GM20431 (cell line): ENCODE results near the gene HEXB.
"Not testable (repeated sequence)": the region's sequence is repeated elsewhere in the genome, so short reads cannot be mapped to it uniquely, and the experiment has no call there.

Source experiments
- in situ Hi-C: fragments of 300-500 bp; cut with MseI, MboI; formaldehyde crosslinking; loops from one replicate; pipeline ENCODE4 v1.15.0; 2020; ENCODE audit warnings: low sequenced_read_pairs; ENCODE audit not compliant: unreplicated experiment

HEXB gene

DNA sequence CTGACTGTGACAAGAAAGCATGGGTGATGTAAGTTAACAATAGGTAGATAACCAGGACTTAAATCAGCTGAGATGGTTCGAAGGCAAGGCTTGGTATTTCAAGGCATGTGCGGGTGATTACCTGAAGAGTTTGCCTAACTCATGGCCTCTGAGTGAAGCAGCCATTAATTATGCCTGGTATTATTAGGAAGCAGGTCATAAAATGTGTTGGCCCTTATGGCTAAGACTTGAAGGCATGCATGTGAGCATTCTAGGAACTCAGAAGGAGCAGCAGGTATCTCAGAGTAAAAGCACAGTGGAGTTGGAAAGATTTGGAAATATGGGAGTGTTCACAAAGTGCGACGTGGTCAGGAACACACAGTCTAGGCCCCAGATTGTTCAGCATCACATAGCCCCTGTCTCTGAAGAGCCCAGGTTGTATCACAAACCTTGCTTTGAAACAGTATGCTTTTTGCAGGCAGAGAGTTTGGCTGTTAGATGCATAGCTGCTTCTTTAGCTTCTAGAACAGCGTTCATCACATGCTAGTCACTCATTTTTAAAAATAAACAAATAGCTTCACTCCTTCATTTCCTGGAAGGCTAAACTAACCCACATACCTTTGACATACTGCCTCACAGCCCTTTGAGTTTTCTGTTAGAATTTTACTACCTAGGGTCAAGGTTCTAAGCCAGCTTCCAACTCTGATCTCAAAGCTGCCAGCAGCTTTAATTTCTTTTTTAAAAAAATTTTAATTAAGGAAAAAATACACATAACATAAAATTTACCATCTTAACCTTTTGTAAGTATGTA lies 2.1 kb downstream of the HEXB start:
- in situ Hi-C loops: no loop called here

DNA sequence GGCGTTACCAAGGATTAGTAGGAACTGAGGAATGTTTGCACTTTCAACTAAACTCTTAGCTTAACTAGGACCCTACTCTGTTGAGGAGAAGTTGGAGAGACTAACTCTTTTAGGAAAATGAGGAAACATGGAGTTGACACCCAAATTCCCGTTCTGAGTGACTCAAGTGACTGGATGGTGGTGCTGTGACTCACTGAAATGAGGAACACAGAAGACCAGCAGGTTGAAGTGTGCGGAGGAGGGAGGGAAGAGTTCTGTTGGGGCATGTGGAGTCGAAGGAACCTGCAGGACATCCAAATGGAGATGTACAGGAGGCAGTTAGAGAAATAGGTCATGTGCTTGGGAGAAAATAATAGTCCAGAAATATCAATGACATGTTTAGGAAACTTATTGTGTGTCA lies 8.2 kb downstream of the HEXB start:
- in situ Hi-C loops: no loop called here

- in situ Hi-C loops: no loop called here
Measured at GRCh38 chr5:74717596-74717995, 32.6 kb downstream of the HEXB start.

GRCh38 chr5:74722271-74722670 lies 37.2 kb downstream of the HEXB start:
- in situ Hi-C loops: no loop called here

DNA sequence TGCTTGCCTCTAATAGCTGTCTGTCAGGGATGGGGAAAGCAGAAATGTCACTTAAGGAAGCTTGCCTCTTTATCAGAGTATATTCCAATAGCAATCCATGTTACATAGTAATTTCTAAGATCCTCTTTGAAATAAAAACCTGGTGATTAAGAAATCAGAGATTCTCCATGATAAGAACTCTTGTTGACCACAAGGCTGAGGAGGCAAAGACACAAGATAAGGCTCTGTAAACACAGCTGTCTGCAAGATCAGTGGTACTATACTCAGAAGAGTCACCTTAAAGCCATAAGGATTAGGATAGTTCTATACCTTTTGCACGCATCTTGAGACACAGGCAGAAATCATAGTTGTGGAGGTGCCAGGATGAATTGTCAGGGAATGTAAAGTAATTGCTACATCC lies 40.3 kb downstream of the HEXB start:
- in situ Hi-C loops: no loop called here

DNA sequence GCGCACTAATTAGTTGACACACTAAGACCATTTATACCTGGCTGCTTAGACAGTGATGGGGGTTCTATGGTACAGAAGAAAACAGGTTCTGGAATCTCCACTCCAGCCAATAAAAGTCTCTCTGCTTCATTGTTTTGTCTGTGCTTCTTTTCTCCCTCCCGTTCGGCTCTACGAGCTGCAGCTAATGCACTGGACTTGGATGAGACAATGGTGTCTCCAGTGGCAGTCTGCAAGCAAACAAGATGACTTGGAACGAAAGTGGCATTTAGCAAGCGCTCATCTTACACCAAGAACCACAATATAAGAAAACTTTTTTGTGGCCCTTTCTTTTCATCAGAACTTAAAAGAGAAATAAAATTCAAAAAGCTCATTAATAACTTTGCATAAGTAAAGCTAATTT lies 51.7 kb downstream of the HEXB start:
- in situ Hi-C loops: no loop called here

GRCh38 chr5:74738406-74738805 lies 53.4 kb downstream of the HEXB start:
- in situ Hi-C loops: no loop called here

DNA sequence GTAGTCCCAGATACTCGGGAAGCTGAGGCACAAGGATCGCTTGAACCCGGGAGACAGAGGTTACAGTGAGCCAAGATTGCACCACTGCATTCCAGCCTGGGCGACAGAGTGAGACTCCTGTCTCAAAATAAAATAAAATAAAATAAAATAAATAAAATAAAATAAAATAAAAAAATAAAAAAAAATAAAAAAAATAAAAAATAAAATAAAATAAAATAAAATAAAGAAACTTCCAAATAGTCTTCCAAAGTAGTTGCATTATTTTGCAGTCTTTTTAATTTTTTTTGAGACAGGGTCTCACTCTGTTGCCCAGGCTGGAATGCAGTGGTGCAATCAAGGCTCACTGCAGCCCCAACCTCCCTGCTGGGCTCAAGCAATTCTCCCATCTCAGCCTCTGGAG lies 63.7 kb downstream of the HEXB start:
- in situ Hi-C loops: not testable (repeated sequence)

GRCh38 chr5:74761241-74761640 lies 76.2 kb downstream of the HEXB start:
- in situ Hi-C loops: no loop called here

DNA sequence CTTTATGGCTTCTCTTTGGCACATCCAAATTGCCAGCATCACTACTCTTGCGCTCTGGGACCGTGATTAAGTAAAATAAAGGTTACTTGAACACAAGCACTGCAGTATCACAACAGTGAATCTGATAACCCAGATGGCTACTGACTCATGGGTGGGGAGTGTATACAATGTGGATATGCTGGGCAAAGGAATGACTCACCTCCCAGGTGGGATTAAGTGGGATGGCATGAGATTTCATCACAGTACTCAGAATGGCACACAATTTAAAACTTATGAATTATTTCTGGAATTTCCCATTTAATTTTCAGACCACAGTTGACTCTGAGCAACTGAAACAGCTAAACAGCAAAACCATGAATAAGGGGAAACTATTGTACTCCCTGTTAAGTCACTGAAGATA lies 77.6 kb downstream of the HEXB start:
- in situ Hi-C loops: no loop called here

- in situ Hi-C loops: no loop called here
Measured at GRCh38 chr5:74763504-74763903, 78.5 kb downstream of the HEXB start.

- in situ Hi-C loops: no loop called here
Measured at GRCh38 chr5:74765201-74765600, 80.2 kb downstream of the HEXB start.

GRCh38 chr5:74765929-74766328 lies 80.9 kb downstream of the HEXB start:
- in situ Hi-C loops: no loop called here

DNA sequence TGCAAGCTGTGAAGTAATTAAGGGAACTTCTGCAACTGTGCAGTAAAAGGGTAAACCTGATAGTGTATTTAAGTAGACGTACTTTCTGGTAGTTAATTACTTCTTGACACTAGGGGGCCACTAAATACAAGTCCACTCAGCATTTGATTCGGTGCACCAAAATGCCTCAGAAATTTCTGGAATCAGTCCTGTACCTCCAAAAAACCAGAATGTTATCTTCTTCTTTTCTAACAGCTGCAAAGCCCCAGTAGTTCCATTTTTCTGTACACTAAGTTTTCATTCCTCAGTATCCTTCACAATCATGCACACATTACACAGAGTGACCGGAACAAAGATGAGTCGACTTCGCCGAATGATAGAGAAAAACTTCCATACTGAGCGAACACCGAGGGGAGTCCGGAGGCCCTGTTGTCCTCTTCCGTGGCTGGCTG lies 81.4 kb downstream of the HEXB start:
- in situ Hi-C loops: no loop called here

DNA sequence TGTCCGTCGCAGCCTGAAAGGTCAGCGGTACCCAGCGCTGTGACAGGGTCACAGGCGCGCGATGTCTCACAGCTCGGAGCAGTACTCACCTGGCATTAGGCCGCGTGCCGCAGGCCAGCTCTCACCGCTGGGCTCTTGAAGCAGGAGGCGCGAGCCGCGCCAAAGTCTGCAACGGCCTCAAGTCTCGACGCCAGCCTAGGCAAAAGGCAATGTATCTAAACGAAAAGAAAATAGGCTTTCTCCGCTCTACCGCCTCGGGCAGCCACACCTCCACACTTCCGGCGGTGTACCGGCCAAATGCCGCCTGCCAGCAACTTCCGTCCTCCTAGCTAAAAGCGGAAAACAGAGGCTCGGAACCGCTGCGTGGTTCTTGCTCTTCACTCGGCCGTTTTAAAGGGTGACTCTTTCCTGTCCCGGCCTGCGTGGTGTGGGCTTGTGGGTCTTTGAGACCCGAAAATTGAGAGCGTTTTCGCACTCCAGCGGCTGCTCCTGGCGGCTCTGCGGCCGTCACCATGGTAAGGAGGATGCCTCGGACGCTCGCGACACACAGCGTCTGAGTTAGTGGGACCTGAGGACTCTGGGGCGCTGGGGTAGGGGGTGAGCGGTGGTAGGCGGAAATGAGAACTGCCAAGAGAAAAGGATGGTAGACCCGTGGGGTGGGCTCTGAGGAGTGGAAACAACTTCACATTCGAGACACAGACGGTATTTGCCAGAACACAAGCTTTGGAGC lies 82.0 kb downstream of the HEXB start, which contains the start of the genes GFM2 and NSA2:
TSS of gene GFM2 (minus strand) at position 269 of the 730 bp plus-strand sequence. CDS start 3,375 bp downstream, outside the sequence.
TSS of gene NSA2 (plus strand) at position 401 of the 730 bp plus-strand sequence. CDS start at position 513, 112 bp downstream.
- in situ Hi-C loops: no loop called here

DNA sequence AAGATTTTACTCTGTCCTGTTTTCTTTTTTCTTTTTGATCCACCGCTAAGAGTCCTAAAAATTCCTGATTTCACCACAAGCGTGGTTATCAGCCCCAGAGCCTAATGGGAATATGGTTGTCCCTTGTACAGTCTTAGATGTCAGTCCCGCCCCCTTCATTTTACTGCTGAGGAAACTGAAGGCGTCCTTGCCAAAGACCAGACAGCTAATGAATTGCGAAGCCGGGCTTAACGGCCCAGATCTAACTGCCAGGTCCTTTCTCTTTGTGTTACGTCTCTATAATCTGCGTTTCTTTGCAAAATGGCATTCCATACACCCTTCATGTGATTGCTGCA lies 82.5 kb downstream of the HEXB start:
- in situ Hi-C loops: no loop called here
